DMS 273 (cell line): ENCODE results near the gene ANGPT4.

Experiments used
- DNase-seq: peaks from one replicate; lab custom pipeline; 2025; ENCODE audit not compliant: unreplicated experiment; lab: John Stamatoyannopoulos, UW

ANGPT4 gene

DNA sequence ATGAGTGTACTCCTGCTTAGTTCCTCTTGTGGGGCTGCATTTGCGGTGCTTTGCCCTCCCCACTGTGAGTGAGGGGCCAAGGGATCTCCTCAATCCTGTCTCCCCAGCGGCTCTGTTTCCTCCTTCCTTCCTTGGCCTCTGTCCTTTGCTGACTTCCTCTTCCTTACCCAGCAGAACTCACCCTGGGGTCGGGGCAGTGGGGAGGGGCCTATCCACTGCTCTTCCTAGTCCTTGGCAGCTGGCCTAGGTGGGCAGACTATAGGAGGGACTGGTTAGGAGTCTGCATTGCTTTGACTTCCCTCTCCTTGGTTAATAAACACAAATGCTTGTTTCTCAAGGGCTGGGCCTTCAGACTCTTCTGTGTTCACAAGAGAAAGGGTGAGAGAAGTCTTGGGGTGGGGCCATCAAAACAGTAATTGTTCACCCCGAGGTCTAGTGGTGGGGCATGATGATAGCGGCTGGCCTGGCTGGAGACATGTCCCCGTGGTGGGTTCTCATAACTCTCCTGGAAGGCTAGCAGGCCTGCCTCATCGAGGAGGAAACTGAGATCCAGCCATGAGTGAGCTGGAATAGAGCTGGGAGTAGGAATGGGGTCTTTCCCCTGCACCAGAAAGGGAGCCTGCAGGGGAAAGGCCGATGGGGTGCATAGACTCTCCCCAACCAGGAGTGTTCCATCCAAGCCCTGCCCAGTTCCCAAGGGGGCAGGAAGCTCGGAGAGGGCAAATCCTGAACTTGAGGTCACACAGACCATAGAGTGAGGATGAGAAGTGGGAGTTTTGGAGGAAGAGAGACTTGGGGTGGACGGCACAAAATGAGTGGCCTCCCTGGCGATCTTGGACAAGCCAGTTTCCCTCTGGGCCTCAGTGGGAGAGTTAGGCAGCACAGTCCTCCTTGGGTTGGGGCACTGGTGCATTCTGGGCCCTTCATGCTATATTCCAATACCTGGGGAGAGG lies 69.9 kb downstream of the ANGPT4 start:
- no peak for DNase-seq

- DNase-seq: no peak
Measured at GRCh38 chr20:845226-845868, 70.8 kb downstream of the ANGPT4 start.

DNA sequence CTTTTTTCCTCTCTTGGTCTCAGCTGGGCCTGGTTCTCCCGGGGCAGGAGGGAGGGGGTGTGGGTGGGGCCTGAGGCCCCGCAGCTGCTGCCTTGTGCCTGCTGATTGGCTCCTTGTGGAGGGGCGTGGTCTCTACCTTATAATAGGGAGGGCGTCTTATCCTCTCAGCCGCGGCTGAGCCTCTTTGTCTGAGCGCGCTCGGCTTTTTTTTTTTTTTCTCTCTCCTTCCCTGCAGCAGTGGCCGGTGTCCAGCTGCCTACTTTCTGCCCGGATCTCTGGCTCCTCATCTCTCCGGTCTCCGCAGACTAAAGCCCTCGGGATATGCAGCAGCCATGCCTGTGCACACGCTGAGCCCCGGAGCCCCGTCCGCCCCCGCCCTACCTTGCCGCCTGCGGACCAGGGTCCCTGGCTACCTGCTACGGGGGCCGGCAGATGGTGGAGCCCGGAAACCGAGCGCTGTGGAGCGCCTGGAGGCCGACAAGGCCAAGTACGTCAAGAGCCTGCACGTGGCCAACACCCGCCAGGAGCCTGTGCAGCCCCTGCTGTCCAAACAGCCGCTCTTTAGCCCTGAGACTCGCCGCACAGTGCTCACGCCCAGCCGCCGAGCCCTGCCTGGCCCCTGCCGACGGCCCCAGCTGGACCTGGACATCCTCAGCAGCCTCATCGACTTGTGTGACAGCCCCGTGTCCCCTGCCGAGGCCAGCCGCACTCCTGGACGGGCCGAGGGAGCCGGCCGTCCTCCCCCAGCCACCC lies 71.5 kb downstream of the ANGPT4 start:
- peak; percentile 96 for DNase-seq

DNA sequence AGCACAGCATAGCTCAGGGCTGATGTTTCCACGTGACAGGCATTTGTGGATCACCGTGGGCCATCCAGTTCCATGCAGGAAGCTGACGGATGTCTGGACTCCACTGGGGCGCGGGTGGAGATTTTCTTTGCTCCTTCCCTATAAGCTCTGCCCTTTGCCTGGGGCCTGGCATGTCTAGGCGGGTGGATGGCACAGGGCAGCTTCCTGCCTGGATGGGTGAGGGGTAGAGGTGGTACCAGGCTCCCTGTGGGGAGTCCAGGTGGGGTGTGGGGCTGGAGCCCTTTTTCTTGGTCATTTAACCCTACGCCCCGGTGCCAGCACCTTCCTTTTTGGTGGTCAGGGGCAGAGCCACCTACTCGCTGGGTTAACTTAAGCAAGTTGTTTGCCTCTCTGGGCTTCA lies 72.2 kb downstream of the ANGPT4 start:
- no peak for DNase-seq

DNA sequence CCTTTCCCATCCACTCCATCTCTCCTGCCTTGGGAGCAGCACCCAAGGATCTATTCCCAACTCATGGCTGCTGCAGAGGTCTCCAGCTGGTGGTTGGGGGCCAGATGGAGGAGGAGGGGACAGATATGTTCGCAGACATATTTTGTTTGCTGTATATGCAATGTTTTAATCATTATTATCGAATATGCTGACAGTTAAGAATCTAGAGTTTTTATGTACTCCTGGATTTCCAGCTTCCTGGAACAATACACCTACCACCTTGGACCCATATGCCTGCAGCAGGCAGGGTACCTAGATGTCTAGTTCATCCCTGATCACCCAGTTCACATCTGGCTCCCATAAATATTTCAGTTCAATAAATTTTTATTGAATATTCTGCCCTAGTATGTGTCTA lies 73.6 kb downstream of the ANGPT4 start:
- DNase-seq: no peak

DNA sequence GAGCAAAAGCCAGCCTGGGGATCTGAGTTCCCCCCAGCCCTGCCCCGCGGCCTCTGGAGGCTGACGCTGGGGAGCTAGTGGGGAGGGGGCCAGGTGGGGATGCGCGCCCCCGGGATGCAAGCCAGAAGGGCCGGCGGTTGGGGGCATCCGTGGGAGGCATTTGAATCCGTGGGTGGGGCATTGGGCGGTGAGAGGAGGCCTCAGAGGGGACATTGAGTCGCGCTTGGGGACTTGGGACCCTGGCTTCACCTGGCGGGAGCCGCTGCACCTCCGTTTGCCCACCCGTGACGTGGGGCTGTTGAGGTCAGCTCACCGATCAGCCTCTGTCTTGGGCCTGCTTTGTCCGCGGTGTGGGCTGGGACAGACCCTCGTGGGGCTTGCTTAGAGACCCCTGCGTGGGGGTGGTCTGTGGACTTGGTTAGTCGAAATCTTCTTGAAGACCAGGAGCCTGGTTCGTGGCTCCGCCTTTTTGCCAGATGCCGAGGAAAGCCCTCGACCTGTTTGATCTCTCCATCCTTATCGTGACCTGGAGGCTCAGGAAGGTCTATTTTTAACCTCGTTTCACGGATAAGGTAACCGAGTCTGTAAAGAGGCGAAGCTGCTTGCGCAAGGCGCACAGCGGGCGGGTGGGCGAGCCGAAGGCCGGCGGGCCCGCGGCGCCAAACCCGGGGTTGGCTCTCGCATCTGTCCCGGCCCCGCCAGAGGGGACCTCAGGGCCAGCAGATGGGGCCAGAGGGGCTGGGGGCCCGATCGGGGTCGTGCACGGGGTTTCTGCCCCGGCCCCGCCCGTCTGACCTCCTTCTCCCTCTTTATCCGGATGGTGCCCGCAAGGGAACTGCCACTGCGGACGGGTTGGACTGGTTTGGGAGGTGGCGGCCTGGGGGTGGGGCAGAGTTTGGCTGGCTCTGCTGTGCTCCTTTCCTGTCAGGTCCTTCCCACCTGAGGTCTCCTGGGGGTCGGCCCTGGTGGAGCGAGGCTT lies 74.3 kb downstream of the ANGPT4 start:
- DNase-seq: no peak

DNA sequence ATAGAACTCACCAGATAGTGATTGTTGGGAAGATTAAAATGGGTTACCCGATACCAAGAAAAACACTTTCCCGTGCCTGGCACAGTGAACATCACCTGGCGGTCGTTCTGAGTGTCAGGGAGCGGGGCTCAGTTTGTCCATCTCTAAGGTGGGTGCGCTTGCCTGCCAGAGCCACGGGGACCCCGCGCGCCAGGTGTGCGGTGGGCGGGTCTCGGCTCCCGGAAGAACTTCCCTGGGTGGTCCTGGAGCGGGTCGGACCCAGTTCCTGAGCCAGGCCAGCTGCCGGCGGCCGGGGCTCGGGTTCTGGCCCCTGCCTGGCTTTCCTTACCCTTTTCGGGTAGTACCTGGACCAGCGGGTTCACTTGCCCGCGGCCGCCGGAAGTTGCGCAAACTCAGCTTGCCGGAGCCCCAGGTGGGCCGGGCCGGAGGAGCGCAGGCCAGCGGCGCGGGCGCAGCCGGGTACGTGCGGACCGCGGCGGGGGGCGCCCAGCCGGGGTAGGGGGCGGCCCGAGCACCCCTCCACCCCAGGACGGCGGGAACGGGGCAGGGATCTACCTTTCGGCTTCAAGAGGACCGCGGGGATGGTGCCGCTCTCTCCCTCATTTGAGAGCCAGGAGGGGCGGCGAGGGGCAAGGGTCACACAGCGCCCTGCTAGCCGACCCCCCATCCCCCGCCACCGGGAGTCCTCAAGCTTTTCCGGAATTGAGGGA lies 75.1 kb downstream of the ANGPT4 start:
- DNase-seq: no peak

GRCh38 chr20:840503-840857 lies 75.7 kb downstream of the ANGPT4 start:
- no peak for DNase-seq

- DNase-seq: no peak
Measured at GRCh38 chr20:839626-840025, 76.5 kb downstream of the ANGPT4 start.

DNA sequence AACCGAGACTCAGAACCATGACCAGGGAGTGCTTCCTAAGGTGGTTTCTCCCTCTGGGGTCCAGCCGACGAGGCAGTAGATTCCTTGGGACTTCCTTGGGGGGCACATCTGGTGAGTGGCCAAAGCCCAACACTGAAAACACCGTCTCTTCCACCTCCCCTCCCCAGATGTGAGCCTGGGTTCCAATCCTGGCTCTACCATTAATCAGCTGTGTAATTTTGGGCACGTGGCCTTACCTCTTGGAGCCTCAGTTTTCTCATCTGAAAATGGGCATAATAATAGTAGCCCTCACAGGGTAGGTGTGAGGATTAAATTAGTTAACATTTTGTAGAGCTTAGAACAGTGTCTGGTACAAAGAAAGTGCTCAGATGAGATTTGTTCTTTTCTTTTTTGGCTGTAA lies 77.1 kb downstream of the ANGPT4 start:
- DNase-seq: no peak

- DNase-seq: no peak
Measured at GRCh38 chr20:836190-836589, 79.9 kb downstream of the ANGPT4 start.

DNA sequence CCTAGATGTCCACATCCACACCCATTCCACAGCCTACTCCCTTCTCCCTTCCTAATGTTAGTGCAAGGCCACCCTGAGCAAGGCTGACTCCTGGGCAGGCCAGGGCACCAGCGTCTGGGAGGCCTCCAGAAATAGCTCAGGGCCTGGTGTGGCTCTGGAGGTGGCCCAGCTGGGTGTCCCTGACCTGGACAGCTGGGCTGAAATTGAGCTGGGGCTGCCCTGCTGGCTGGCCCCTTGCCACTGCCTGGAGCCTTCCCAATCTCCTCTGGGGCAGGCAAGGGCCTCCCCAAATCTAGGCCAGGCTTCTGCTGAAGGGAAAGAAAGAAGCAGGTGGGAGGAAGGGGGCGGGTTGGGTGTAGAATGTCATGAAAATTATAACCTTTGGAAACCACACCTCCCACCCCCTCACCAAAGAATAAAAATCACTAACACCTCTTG lies 80.5 kb downstream of the ANGPT4 start:
- DNase-seq: peak; percentile 74

DNA sequence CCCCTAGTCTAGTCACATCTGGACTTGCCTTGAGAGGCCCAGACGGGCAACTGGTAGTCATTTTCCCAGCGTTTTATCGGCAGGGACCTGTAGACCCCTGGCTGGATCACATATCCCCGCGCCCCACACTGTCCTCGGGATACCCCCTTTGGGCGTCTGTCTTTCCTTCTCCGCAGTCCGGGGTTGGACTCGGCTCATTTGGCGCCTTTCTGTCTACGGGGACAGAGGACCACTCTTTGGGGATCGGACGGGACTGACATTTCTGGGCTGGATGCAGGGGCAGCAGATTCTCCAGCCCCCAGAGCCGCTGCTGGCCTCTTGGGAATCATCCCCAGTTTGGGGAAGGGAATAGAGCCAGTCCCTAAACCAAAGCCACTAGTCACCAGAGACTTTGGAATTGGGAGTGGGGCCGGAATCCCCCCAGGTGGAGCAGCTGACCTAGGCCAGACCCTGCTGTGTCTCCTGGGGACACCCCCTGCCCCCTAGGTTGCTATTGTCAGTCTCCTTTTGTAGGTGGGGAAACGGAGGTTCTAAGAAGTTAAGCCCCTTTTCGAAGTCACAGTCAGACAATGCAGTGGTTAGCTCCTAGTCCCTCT lies 81.9 kb downstream of the ANGPT4 start:
- DNase-seq: no peak

DNA sequence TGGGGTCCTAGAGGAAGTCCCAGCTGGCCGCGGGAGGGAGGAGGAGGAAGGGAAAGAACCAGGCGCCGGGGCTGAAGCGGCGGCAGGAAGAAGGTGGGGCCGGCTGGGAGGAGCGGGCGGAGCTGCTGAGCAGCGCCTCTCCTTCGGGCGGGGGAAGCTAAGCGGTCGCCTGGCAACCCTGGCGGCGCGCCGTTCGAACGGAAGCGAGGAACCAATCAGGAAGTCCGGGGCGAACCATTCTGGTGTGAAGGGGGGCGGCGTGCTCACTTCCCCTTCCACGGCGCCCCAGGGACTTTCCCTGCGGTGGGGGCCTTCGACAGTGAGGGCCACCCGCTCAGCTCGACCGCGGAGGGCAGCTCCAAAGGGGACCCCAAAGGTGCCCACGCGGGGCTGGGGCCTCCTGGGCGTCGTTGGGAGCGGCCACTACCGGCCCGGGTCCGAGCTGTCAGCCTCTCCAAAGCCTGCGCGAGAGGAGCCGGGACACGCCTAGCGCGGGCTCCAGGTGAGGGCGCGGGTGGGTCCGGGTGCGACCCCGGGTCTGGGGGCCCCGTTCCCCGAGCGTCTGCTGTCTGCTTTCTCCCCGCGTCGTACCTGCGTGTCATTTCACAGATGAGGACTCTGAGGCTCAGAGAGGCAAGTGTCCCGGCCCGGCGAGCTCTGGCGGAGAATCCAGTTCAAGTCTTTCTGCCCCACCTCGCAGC lies 82.5 kb downstream of the ANGPT4 start, which contains the start of gene FAM110A:
Gene FAM110A, plus strand, starts transcription at position 266 of the 701 bp plus-strand sequence. CDS start 11,090 bp downstream, outside the sequence.
- DNase-seq: peak; percentile 98

DNA sequence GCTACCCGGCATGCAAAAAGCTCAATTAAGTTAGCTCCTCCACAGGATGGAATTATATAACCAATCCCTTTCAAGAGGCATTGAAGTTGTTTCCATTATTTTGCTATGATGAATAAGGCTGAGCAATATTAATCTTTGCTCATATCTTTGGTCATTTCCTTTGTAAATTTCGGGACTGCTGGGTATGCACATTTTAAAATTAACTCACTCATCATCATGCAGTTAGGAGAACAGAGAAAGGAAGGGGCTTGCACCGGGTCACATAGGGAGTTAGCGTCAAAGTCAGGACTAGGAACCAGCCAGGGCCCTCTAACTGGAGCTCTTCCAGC lies 83.0 kb downstream of the ANGPT4 start:
- DNase-seq: no peak

DNA sequence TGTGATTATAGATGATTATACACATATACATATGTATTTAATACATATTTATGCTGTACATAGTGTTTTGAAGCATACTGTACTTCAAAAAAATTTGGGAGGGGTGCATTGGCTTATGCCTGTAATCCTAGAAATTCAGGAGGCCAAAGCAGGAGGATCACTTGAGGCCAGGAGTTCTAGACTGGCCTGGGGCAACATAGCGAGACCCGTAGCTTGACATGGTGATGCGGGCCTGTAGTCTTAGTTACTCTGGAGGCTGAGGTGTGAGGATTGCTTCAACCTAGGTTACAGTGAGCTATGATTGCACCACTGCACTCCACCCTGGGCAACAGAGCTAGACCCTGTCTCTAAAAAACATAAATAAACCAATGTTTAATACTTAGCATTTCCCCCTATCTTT lies 84.2 kb downstream of the ANGPT4 start:
- DNase-seq: no peak

DNA sequence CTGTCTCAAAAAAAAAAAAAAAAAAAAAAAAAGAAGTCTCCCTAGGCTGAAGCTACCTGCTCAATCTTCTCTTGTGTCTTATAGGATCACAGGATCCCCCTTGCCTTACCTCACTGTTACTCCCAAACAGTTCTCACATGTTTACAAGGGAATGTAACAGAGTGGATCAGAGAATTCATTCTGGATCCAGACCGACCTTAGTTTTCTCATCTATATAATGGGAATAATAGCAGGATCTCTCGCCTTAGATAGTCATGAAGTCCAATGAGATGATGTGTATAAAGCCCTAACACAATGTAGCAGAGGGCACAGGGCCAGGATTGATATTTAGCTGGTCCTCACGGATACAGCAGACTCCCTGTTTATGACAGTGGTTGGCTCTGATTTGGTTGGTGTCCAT lies 84.9 kb downstream of the ANGPT4 start:
- no peak for DNase-seq

- DNase-seq: no peak
Measured at GRCh38 chr20:830011-830521, 86.1 kb downstream of the ANGPT4 start.

- DNase-seq: no peak
Measured at GRCh38 chr20:829551-829950, 86.6 kb downstream of the ANGPT4 start.
